CD4-positive, alpha-beta T cell treated with Interleukin-21 for 1 hour (primary cell): ENCODE data around the gene HMBS.
"Not testable (repeated sequence)": the region's sequence is repeated elsewhere in the genome, so short reads cannot be mapped to it uniquely, and the experiment has no call there.

Experiments
- DNase-seq: peaks from one replicate; pipeline ENCODE4 v3.0.0-alpha.2; 2020

The HMBS gene

DNA sequence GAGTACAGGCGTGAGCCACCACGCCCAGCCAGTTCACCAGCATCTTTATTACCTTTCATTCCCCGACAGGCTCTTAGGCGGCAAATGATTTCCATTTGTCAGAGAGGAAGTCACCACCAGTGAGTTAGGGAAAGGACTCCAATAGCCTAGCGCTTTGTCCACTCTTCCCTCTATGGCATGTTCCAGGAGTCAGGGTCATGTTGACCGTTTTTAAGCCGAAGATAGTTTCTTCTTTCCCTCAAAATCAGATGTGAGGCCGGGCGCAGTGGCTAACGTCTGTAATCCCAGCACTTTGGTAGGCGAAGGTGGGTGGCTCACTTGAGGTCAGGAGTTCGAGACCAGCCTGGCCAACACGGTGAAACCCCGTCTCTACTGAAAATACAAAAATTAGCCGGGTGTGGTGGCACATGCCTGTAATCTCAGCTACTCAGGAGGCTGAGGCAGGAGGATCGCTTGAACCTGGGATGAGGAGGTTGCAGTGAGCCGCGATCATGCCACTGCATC is 18.5 kb downstream of the HMBS start:
- DNase-seq = not testable (repeated sequence)

DNA sequence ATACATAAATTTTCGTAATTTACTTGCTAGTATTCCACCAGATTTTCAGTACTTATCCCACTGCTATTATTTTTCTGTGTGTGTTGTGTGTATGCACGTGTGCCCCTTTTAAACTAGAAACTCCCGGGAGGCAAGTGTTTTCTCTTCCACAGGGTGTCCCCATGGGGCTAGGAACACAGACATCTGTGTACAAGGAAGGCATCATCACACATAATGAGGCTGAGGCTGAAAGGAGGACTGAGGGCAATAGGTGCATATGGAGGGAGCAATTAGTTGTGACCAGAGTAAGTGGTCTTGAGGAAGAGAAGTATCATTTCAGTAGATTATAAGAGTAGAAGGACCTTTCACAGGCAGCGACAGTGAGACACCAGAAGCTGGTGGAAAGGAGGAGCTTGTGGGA is 19.1 kb downstream of the HMBS start:
- DNase-seq = no peak

DNA sequence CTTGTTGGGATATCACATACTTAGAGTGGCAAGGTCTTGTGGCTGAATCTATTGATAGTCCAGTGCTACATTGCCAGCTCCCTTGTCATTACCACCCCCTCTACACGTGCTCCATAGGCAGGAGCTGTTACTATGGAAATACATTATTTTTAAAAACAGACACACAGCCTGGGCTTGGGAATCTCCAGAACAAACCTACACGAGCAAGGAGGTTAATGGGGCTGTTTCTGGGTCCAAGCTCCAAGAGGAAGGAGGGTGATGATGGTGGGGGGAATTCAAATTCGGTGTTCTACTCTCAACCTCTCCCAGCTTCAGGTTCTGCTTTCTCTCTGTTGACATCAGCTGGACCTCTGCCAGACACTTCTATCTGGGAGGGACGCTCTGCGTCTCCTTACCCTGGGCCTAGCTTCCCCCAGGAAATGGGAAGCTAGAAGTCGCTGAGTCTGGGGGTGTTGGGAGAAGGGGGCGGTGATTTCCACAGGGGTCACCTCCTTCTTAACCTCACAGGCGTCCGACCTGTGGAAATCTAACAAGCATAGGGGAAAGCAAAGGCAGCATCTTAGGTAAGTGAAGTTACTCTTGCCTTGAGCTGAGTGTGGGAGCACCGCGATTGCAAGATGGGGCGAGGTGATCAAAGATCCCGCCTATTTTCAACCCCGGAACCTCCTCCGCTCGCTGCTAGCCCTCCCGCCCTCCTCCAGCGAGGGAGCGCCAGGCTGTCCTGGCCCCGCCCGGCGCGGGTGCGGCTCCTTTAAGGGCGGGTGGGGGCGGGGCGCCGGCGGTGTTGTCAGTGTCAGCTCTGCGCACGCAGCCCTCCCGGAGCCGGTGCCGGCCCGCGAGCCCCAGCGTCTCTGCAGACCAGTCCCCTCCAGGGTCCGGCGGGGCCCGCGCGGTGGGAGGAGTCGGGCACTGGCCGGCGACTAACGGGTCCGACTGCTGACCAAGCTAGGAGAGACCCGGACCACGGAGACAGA is 22.2 kb downstream of the HMBS start, which contains the start of gene C2CD2L:
TSS of gene C2CD2L (plus strand) at position 781 of the 974 bp plus-strand sequence. CDS start 398 bp downstream, outside the sequence.
- peak; percentile 91 for DNase-seq

DNA sequence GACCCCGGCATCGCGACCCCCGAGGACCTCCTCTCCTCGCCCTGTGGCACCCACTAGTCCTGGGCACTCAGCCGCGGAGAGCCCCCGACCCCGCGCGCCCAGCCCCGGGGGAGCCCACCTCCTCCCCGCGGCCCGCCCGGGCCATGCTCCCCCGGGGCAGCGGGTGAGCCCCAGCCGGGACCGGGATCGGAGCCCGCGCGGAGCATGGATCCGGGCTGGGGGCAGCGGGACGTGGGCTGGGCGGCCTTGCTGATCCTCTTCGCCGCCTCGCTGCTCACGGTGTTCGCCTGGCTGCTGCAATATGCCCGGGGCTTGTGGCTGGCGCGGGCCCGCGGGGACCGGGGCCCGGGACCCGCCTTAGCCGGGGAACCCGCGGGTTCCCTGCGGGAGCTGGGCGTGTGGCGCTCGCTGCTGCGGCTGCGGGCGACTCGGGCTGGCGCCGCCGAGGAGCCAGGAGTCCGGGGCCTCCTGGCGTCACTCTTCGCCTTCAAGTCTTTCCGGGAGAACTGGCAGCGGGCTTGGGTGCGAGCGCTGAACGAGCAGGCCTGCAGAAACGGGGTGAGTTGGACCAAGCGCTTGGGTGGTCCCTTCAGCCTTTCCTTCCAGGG is 23.0 kb downstream of the HMBS start:
- DNase-seq = no peak

DNA sequence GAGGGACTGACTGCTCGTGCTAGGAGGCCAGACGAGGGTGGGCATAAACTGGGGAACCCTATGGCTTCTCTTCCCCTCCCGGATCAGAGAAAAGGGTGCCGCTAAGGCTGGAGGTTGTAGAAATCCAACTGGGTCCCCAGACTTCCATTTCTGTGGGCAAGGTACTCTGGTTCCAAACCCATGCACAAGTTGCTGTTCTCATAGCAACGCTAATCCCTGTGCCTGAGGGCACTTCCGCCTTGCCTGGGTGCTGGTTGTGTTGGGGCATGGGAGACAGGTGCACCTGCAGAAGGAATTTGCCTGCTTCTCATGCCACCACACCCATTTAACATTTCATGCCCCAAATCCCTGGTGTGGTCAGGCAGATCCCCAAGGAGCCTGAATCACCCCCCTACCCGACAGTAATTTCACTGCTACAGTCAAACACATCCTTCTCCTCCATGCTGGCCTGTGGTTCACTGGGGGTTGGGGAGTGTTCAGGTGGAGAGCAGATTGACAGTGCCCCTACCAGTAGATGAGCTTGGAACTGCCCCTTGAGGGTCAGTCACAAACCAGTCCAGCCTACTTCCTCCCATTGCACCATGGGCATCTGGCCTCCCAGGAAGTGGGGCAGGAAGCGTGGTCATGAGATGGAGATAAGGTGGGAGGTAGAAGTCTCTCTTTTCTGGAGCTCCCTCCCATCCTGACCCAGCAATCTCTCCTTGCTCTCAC is 23.6 kb downstream of the HMBS start:
- peak; percentile 35 for DNase-seq

DNA sequence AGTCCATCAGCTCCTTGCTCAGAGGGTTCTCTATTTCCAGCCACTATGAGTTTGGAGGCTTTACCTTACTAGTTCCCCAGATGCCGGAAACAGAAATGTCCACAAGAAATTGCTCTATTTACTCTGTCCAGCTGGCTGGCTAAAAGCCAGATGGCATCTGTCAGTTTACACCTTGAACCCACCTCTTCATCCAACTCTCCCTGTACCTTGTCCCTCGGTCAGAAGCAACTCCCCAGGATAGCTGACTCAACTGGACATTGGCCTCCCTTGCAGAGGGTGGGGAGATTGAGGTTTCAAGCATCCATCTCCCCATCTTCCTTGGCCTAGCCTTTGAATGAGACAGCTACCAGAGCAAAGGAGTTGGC is 24.2 kb downstream of the HMBS start:
- DNase-seq = no peak

DNA sequence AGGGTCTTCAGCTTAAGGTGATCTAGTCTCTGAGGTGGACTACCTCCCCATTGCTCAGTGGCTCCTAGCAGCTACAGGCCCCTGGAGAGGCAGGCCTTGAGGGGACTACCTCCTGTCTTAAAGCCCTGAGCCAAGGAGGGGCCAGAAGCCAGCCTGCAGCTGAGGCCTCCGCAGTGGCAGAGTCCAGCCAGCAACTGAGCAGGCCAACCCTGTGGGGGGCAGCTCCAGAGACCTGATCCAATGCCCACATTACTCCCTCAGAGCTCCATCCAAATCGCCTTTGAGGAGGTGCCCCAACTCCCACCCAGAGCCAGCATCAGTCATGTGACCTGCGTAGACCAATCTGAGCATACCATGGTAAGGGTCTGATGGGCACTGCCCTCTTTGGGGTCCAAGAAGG is 25.2 kb downstream of the HMBS start:
- no peak for DNase-seq

DNA sequence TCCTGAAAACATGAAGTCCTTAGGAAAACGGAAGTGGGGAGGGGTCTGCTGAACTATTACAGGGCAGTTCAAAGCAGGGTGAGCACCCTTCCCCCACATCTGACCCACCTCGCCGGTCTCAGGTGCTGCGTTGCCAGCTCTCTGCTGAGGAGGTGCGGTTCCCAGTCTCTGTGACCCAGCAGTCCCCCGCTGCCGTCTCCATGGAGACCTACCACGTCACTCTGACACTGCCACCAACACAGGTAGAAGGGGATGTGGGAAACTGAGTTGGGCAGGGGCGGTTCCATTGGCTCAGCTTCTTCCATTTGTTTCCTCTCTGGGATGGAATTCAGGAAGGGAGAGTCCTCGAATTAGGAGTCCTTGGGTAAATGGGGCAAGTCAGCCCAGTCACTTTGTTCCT is 25.8 kb downstream of the HMBS start:
- no peak for DNase-seq

DNA sequence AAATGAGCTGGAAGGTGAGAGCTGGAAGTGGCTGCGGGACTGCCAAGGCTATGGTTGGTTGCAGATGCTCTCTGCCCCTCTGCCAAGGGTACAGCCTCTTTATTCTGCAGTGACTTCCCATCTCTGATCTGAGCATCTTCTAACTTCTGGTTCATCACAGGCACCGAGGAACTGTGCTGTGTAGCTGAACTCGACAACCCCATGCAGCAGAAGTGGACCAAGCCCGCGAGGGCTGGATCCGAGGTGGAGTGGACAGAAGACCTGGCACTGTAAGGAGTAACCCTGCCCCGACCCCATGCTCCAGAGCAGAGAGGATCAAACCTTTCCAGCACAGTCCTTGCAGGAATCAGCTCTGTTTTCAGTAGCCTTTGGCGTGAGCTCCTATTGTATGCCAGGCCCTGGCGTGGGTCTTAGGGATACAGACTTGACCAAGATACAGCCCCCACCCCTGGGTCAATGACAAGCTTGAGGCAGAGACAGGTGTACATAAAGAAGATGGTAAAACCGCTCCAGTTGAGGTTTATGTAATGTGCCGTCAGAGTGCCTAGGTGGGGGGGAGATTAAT is 26.8 kb downstream of the HMBS start:
- DNase-seq = no peak

DNA sequence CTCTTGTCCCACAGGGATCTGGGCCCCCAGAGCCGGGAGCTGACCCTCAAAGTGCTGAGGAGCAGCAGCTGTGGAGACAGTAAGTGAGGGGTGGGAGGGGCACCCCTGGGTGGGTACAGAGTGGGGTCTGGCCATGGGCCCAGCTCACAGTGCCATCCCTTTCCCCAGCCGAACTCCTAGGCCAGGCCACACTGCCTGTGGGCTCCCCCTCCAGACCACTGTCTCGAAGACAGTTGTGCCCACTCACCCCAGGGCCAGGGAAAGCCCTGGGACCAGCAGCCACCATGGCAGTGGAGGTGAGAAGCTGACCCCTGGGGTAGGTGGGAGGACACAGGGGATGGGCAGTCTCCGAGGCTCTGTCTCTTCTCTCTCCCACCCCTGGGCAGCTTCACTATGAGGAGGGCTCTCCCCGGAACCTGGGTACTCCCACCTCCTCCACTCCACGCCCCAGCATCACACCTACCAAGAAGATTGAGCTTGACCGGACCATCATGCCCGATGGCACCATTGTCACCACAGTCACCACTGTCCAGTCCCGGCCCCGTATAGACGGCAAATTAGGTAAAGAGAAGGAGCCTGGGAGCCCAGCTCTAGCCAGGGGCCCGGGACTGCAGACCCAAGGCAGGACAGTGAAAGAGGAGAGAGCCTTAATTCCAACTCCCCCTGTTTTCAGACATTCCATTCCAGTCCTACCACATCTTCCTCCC is 27.8 kb downstream of the HMBS start:
- DNase-seq = no peak

DNA sequence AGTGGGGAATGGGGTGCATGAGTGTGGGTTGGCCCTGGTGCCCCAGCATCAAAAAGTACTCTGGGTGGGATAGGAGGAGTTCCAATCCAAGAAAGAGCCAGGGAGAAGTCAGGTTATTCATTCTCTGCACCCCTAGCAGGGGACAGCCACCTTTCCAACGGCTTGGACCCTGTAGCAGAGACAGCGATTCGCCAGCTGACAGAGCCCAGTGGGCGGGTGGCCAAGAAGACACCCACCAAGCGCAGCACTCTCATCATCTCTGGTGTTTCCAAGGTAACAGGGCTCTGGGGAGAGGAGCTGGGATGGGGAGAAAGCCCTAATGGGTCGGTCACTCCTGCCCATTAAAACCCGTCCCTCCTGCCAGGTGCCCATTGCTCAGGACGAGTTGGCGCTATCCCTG is 29.0 kb downstream of the HMBS start:
- DNase-seq = no peak

DNA sequence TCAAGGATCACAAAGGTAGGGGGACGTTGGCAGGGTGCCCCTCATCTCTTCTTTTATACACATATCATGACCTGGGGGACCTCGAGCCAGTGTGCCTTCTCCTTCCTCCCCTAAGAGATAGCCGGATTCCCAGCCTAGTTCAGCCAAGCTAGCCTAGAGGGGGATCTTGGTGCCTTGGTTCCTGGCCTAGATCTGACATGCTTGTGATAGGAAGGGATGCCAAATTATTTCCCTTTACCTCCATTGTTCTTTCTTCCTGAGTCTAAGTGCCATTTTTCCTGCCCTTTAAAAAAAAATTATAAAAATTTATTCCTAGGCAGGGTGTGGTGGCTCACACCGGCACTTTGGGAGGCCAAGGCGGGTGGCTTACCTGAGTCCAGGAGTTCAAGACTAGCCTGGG is 29.7 kb downstream of the HMBS start:
- DNase-seq = no peak

DNA sequence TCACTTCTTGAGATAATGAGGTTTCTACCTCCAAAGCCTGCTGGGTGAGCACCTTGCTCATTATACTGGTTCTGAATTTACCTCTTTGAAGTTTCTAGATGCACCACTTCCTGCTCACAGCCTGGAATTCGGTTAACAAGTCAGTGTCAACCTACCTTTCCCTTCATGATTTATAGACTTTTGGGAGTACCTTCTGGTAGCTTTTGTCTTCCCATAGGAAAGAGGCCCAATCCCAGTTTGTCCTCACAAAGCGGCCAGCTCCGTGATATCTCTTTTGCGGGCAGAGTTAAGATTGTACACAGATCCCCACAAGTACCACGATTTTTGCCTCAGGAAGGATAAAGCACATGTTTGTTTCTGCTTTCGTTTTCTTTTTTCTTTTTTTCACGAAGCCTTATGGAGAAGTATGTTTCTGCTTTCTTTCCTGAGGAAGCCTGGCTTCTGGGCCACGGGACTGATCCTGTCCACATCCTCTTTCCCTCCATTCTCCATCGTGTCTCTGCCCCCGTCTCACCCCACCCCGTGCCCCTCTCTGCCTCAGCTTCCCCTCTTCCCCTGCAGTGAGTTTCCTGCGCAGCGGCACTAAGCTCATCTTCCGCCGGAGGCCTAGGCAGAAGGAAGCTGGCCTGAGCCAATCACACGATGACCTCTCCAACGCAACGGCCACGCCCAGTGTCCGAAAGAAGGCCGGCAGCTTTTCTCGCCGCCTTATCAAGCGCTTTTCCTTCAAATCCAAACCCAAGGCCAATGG is 31.0 kb downstream of the HMBS start:
- peak; percentile 53 for DNase-seq

DNA sequence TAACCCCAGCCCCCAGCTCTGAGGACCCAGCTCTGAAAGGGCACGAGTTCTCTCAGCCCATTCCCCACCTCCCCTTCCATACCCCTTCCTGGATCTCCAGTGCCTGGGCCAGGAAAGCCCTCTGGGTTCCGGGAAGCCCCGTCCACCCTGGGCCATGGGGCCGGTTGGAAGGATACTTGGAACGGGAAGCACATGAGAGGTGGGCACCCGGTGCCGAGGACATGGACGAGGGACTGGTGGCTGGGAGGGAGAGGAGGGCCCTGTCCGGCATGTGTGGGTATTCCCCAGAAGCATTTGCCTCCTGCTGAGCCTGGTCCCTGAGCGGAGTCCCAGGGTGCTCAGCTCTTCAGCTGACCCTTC is 31.5 kb downstream of the HMBS start:
- no peak for DNase-seq

DNA sequence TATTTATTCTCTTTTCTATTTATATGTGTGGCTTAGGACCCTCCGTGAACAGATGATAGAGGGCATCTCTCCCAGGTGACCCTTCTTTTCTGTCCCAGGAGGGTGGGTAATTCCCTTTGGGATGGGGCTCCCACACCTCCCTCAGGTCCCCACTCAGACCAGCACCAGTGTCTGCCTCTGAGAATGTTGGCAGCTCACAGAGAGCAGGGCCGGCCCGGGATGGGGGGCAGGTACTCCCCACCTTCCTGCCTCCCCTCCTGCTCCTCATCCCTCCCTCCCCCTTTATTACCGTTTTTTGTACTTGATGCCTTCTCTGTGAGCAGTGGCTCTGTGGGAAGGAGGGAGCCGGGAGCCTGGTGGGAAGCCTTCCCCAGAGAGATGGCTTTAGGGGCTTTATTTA is 31.9 kb downstream of the HMBS start:
- no peak for DNase-seq

DNA sequence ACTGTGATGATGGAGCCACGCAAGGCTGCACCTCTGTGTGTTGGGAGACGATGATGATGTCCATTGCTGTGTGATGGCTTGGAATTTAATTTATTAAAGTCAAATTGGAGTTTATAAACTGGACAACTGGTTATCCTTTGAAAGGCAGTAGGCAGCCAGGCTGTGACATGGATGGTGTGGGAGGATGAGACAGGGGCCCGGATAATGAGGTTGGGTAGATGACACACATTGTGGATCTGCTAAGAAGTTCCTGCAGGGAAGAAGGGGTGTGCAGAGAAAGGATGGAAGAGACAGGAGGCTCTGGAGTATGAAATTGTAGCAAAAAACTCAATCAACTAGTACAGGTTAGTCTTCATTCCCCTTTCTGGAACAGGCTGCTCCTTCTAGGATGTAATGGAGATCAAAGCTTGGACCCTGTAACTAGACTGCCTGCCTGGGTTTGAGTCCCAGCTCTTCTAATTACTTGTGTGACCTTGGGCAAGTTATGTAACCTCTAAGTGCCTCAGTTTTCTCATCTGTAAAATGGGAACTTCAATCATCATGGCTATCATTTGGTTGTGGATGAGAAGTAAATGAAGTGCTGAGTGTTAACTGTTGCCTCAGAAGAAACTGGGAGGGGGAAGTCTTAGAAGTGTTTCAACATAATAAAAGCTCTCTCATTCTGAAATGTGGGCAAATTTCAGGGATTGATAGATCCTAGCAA is 32.5 kb downstream of the HMBS start:
- no peak for DNase-seq

DNA sequence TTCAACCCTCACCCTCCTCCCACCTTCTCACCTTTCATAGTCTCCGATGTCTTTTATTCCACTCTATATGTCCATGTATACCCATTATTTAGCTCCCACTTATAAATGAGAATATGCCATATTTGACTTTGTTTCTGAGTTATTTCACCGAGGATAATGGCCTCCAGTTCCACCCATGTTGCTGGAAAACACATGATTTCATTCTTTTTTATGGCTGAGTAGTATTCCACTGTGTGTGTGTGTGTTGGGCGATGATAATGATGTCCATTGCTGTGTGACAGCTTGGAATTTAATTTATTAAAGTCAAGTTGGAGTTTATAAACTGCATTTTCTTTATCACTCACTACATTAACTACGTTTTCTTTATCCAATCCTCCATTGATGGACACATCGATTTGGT is 33.5 kb downstream of the HMBS start:
- DNase-seq = no peak

DNA sequence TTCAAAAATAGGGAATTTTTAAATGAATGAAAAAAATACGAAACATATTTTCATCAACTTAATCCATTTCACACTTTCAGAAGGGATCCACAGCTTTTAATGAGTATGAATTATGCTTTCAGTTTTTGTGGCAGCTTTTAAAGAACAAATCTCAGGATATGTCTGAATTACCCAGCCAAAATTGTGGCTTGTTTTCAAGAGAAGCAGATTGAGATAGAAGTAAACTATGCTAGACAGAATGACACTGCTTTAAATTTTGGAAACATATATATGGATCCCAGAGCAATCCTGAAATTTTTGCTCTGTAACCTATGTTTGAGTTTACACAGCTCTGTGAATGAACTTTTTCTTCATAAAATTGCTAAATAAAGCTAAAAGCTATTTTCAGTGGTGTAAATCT is 34.3 kb downstream of the HMBS start:
- no peak for DNase-seq

DNA sequence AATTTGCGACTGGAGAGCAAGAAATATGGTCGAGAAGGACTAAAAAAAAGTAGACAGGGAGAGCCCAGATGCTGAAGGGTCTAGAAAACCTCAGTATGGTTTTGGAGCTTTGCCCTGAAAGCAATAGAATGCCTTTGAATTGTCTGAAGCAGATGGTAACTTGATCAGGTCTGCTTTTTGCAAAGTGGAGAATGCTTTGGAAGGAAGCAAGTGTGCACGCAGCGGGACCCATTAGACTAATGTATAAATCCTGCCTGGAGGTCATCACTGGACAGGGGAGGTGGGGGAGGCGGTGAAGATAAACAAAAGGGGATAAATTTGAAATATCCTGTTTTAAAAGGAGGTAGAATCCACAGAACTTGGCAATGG is 35.9 kb downstream of the HMBS start:
- DNase-seq = no peak

DNA sequence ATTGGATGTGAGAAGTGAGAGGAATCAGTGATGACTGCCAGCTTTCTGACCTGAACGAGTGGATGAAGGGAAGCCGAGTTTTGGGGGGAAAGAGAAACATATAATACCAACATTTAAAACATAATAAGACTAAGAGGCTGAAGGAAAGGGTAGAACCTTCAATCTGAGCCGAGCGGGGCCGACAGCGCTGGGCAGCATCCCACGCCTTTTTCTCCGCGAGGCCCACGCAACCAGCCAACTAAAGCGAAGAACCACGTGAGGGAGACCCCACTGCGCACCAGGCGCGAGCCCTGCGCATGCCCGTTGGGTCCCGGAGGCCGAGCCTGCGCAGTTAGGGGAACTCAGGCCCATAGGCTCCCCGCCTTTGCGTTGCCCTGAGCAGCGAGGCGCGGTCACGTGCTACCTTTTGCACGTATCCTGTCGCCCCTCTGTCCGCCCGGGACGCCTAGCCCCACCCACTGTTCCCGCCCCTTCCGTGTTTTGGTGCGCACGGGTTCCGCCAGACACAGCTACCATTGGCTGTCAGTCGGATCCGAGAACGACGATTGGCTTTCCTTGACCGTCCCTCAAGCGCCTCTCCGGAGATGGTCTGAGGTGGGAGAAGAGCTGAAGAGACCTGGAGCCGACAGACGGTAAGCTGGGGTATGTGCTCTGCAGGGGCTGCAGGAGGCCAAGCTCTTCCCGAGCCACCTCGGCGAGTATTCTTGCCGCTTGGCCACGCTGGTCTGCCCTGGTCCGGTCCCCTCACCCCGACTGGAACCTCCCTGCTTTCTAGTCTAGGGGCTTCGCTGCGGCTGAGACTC is 36.5 kb downstream of the HMBS start, which contains the start of gene HINFP:
TSS of gene HINFP (plus strand) at position 573 of the 803 bp plus-strand sequence. CDS start 5,365 bp downstream, outside the sequence.
- peak; percentile 100 for DNase-seq
